HG03103 (cell line): Measurements from ENCODE around the gene GPR34.

Experiments
- ATAC-seq: cut with Tn5 transposase; IDR thresholded peaks from one replicate; pipeline ENCODE4 v1.9.1; 2021; ENCODE audit warnings: low read depth; ENCODE audit not compliant: unreplicated experiment

The GPR34 gene

DNA sequence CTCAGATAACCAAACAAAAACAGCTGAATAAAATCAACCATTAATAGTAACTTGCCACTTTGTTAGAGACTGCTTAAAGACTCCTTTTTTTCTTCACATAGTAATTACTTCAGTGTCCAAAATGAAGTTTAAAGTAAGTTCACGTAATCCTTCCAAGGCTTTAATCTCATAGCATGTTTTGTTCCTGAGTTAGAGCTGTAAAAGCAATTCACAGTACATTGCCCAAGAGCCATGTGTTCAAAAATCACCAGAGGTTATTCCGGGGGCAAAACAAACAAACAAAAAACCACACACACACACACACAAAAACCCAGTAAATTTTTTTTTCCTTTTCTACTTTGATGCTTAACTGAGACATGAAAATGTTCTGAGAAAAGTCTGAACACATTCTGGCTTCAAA, 41.3 kb downstream of the GPR34 start:
- ATAC-seq = no peak

DNA sequence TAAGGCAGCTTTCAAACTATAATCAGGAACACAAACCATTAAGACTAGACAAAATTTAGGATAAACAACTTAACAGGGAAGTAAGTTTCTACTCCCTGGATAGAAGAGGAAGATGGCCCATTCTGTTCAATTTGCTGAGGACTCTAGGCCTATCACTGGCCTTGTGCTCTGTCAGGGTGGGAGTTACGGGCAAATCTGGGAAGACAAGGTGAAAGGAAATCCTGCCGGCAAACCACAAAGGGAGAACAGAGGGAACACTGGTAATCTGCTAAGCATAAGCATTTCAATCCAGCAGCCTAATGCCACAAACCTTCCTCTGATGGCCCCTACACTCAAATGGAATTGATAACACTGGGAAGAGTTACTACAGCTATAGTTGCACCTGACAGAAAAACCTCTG, 43.5 kb downstream of the GPR34 start:
- ATAC-seq = no peak

DNA sequence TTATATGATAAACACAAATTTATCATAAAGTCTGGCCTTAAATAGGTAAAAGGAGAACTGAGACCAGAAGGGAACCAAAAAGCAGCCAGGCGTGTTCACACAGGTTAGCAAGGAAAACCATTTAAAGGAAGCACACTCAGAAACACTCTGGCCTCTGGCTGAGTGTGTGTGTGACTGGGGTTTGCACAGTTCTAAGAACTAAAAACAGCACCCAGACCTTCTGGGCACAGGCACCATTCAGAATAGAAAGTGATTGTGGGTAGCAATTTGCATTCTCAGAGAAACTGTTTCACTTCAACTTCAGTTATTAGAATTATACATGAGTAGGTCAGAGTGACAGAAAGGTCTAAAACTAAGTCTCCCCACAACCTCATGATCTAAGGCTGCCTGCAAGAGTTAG, 45.2 kb downstream of the GPR34 start:
- peak; percentile 98 for ATAC-seq

DNA sequence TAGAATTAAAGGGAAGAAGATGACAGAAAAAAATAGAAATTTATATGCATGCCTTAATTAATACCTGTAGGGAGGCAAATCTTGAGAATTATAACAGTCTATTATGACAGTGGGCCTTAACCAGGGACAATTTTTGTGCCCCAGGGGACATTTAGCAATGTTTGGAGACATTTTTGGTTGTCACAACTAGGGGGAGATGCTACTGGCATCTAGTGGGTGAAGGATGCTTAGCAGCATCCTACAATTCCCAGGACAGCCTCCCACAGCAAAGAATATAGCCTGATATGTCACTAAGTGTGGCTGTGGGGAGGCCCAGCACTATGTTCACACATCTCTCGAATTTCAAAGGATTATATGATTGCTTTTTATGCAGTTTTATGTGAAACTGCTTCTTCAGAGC, 45.8 kb downstream of the GPR34 start:
- ATAC-seq = no peak

DNA sequence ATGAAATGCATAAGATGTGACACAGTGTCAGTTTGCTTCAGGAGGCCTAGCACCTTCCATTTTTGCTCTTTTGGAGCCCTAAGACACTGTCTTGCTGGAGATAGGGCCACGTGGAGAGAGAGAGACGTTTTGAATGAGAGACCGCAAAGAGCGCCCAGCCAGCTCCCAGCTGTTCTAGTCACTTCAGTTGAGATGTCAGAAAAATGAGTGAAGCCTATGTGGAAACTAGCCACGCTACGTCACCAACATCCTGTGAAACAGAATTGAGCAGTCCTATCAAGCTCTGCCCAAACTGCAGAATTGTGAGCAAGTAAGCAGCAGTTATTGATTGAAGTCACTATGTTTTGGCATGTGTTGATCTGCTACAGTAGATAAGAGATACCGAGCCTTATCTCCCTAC, 48.3 kb downstream of the GPR34 start:
- no peak for ATAC-seq

DNA sequence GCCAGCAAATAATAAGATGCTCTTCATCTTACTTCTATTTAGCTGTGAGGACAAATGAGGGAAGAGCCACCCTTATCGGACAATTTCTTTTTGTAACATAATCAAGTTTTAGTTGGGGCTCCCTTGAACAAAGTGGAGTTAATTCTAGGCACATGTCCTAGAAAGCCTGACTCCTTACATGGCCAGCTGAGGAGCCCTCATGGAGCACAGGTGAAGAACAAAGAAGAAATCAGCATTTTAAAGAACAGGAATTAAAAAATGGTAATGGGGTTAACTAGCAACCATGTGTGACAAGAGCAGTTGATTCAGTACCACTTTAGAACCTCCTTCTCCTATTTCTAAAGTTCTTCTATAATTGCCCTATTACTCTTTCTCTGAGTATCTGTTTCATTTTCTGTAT, 51.1 kb downstream of the GPR34 start:
- ATAC-seq = no peak
